HG02885 (cell line): Measurements from ENCODE around the gene JUN.

Source experiments
- ATAC-seq: cut with Tn5 transposase; IDR thresholded peaks from one replicate; pipeline ENCODE4 v1.9.1; 2021; ENCODE audit warnings: mild to moderate bottlenecking; ENCODE audit not compliant: unreplicated experiment, poor library complexity

The JUN gene

DNA sequence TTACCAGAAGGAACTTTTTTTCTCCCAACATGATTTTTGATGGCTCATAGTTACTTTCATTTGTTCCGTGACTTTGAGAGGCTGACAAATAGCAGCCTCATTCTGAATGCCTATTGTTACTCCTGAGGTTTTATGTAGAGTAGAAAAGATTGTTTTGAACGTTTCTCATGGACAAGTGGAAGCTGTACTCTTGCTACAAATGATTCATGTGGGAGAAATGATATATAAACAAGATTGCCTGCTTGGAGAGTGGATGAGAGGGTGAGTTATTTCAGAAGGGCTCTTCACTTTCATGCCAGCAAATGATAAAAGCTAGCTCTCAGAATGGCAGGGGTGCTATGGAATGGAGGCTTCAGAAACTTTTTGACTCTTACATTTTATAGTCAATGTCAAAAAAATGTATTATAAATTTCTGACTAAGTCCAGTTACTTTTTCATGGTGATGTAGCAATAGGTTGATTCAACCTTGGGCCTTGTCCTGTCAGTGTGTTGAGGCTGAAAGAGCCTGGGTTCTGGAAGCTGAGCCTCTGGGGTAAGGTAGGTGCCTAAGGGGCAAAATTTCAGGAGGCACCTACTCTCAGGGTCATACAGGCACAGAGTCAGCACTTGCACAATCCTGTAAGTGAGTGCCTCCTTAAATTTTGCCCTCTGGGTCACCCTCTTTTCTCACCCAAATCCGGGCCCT is 19.4 kb downstream of the JUN start:
- no peak for ATAC-seq

GRCh38 chr1:58763214-58763613 is 20.6 kb downstream of the JUN start:
- ATAC-seq: no peak

GRCh38 chr1:58762806-58763205 is 21.0 kb downstream of the JUN start:
- no peak for ATAC-seq

DNA sequence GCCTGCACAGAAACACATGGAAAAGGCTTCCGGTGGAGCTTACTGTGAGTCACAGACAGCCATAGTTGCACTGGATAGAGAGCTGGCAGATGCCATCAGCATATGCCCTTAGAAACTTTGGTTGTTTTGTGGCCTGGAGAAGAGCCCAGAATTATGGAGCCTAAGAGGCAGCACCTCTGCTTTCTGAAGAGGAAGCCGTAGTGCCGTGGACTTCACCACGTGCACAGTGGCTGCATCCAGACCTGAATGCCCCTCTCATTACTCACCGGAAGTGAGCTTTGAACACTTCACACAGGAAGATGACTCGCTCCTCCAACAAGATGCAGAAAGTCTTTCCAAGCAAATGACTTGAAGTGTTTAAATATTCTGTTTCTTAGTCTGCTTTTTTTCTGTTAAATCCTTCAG is 28.4 kb downstream of the JUN start:
- ATAC-seq: no peak

DNA sequence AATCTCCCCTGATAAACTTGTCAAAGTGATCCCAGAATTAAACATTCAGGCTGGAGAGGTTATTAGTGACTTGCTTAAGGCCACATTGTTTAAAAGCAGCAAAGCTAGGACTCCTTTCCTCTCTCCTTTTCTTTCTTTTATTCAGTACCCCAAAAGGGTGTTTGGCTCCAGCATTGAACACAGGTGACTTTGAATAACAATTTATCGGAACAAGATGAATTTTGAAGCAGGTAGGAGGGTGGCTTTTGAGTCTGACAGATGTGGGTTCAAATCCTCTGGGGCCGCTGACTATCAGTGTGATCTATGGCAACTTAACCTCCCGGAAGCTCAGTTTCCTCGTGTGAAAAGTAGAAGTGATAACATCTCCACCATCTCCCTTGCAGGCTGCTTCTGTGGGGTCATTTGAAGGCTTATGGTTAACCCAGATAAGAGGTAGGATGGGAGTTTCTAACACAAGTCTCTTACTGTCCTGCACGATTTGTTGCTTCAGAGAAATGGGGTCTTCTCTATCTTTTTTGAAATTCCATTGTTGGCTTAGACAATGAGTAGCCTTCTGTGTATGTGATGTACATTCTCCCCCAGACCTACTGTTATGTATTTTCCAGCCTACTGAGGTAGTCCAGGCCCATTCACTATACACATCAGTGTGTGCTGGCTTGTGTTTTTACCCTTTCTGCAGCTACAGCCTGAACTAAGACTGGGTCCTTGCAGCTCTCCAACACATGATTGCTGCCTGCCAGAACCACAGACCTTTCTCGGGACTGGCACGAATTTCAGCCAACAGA is 29.0 kb downstream of the JUN start:
- no peak for ATAC-seq

GRCh38 chr1:58754073-58754613 is 29.7 kb downstream of the JUN start:
- ATAC-seq: no peak

DNA sequence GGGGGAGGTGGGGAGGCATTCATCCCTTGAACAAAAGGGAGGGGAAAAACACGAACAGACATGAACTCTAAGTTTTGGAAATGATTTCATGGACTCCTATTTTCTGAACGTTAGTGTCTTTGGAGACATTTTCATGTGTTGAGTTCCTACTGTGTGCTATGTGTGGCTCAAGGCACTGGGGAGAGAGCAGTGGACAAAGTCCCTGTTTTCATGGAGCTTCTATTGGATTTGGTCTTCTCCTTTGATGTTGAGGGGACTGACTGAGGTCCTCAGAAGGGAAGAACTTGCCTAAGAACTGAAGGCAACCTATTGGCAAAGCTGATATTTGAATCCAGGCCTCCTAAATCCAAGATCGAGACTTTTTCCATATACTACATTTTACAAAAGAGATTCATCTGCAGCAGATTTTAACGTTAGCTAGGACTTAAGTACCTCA is 30.4 kb downstream of the JUN start:
- no peak for ATAC-seq

DNA sequence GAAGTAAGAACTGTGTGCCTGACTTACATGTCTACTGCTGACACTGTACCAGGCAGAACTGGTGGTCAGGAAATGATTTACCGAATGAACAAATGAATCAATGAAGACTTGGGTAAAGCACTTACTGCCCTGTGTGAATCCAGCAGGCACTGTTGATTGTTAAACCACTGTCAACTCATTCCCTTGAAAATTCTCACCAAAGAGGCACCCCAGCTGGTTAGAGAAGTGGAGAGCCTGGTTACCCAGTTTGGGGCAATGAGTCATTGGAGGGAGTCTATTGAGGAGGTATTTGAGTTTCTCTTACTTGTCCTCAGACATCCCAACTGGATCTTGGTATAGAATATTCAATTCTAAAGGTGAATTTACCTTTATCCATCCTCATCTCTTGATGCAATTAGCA is 34.2 kb downstream of the JUN start:
- no peak for ATAC-seq

DNA sequence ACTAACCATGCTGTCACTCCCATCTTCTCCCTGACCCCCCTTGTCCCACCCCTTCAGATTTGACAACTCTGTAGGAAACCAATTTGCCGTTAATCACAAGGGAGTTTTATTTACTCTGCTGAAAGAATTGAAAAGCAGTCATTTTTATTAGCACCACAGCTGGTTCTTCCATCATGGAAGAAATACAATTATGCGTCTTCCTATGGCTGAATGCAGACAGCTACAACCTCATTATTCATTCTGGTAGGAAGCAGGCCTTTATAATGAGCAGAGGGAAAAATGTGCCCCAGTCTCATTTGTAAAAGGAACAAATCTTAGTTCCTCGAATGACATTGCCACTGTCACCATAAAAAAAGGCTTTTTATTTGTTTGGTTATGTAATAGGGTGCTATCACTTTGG is 35.2 kb downstream of the JUN start:
- ATAC-seq: no peak

DNA sequence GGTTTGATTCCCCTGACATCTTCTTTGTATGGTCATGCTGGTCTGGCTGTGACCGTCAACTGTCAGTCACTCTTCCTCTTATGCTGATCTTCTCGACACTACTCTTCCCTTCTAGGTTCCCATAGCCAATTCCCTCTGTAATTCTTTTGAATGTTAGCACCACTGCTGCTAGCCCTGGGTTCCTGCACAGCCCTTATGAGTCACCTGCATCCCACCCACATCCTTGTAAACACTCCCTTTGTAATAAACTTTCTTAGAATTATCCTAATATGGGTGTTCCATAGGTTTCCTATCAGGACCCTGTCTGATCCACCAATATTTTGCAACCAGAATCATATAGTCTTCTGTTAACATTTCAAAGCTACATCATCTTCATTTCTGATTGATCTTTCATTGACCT is 37.1 kb downstream of the JUN start:
- ATAC-seq: no peak

DNA sequence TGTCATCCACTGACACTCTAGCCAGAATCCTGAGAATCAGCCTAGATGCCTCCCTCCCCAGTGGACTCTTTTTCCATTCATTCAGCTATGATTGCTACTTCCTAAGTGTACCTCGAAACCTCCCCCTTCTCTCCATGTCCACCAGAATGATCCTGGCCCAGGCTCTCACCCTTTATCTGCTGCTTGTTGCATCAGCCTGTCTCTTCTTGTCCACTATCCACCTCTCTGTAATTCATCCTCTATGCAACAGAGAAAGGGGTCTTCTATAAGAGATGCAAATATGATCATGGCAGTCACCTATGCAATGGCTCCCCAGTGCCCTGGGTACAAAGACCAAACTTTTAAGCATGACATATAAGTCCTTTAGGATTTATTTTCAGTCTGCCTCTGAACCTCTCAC is 37.7 kb downstream of the JUN start:
- ATAC-seq: no peak

- no peak for ATAC-seq
These were observed 38.2 kb downstream of the JUN start for GRCh38 chr1:58745666-58746065.

GRCh38 chr1:58745117-58745516 is 38.7 kb downstream of the JUN start:
- no peak for ATAC-seq

- ATAC-seq: no peak
These were observed 41.9 kb downstream of the JUN start for GRCh38 chr1:58741678-58742553.

- no peak for ATAC-seq
These were observed 43.9 kb downstream of the JUN start for GRCh38 chr1:58739856-58740466.

- no peak for ATAC-seq
These were observed 45.0 kb downstream of the JUN start for GRCh38 chr1:58738876-58739275.

DNA sequence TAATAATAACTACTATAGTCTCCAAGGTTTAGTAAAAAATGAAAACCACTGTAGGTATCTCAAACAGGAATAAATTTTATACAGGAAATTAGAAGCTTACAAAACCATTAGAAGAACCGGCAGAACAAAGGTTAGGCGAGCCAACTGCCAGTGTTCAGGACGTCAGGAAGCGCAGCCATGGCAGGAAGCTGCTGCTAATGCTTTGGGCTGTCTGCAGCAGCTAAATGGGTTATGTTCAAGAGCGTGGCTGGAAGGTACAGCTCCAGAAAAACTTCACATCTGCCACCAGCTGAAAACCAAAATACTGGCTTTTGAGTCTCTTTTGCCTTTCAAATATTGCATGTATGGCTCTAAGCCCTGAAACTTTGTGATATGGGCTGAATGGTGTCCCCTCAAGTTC is 48.3 kb downstream of the JUN start:
- ATAC-seq: no peak

DNA sequence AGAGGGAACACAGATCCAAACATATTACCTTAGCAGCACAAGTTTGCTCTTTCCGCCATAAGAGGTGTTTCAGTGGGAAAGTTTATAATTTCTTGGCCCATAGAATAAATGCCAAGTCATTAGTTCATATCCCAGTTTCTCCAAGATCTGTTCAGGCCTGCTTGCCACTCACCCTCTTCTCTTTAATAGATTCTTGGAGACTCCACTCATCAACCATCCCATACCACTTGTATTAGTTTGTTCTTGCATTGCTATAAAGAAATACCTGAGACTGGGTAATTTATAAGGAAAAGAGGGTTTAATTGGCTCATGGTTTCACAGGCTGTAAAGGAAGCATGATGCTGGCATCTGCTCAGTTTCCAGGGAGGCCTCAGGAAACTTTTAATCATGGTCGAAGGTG is 49.2 kb downstream of the JUN start:
- no peak for ATAC-seq

DNA sequence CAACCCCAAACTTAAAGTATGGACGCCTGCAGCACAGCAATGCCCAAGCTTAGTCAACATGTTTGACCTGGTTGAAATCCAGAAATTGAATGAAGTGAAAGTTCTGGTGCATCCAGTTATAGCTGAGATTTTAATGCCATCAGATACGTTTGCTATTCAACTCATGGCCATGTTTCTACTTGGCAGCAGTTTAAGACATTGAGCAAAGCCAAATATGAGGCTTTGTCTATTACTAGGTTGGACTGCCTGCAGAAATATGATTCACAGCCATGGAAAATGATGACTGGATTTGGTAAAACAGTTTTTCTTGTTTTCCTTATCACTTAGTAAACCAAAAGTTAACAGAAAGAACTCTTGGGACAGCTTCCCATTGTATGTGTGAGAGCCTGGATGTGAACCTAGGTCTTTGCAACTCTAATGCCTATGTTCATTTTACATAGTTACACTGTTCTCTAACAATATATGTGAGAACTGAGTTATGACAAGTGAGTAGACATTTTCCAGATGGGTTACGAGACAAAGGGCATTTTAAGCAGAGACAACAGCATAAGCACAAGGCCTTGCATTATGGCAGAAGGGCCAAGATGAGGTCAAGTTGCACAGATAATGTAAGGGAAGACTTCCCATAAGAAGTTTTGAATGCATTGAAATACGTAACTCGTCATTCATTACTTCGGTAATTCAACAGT is 51.6 kb downstream of the JUN start:
- ATAC-seq: no peak
